ENCODE data around the gene RAD51D. TPM values are rescaled to one million over a fixed set of nuclear protein-coding genes. Genes with fewer than 3 reads are reported as not detected.

Gene RAD51D
- total RNA-seq, 1 donor from 2014 or later: 22.9 TPM

DNA sequence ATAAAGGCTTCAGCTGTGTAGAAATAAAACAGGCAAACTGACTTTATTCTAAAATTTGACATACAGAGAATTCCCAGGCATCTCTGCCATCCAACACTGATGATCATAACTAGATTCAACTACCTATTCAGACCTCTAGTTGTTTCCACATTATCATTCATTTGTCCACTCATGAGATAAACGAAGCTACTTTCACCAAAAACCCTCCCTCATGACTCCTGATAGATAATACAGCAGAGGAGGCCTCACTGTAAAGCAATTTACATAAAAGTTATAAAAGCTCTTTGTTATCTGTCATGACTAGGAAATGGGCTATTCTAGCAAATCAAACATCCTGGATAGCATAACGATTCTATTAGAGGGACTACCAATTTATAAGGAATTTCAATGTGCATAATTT, 36.6 kb downstream of the RAD51D start:
- Mint-ChIP-seq H3K4me3 (no peak overlapping the region), H3K36me3 (ENCODE audit: low read depth) (peaks cover 4% of the 10 kb centered on the region), H3K4me1 (peaks cover 51% of the 10 kb centered on the region), H3K27me3 (no peaks in the 10 kb centered on the region), H3K27ac (no peak overlapping the region), H3K9me3 (no peaks in the 10 kb centered on the region)
- ATAC-seq (ENCODE audit: low read depth) (no peak), DNase-seq (no peak)
- intact Hi-C loops (cut with micrococcal nuclease): no loop called here
- CTCF ChIA-PET: interaction anchor here (1.6 to 1.7 kb wide), 2 partner anchors 37 to 84 kb away, joined by 3 to 4 read pairs; partner anchors contain the start of gene RAD51D
- POLR2A ChIA-PET: interaction anchor here (0.6 kb wide), 1 partner anchor 51 kb away, joined by 4 read pairs; no protein-coding TSS in a partner anchor
- TF ChIP-seq, protein P1, sequence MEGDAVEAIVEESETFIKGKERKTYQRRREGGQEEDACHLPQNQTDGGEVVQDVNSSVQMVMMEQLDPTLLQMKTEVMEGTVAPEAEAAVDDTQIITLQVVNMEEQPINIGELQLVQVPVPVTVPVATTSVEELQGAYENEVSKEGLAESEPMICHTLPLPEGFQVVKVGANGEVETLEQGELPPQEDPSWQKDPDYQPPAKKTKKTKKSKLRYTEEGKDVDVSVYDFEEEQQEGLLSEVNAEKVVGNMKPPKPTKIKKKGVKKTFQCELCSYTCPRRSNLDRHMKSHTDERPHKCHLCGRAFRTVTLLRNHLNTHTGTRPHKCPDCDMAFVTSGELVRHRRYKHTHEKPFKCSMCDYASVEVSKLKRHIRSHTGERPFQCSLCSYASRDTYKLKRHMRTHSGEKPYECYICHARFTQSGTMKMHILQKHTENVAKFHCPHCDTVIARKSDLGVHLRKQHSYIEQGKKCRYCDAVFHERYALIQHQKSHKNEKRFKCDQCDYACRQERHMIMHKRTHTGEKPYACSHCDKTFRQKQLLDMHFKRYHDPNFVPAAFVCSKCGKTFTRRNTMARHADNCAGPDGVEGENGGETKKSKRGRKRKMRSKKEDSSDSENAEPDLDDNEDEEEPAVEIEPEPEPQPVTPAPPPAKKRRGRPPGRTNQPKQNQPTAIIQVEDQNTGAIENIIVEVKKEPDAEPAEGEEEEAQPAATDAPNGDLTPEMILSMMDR (IDR thresholded peaks at IDR 0.05): no peak

DNA sequence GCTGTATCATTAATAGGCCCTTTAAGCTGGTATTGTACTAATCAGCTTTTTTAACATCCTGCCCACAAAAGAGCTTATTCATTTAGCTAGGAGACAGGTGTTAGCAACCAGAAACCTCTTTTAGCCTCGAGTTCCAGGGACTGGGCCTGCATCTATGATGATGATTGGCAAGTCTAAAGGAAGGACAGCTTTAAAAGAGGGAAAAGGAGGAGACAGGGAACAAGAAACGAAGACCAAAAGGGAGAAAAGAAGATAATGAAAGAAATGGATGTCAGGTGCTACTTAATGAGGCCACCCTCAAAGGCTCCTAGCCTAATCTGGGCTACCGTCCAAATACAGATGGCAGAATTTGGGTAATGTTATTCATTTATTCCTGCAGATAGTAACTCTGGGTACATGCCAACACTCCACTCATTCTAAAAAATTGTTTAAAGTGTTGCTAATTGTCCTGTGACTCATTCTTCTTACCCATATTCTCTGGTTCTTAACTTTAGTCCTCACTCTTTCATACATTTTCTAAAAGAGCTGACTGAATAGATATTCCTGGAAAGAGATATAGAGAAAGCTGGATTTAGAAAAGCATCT, 37.5 kb downstream of the RAD51D start:
- ChIA-PET CTCF (interaction anchor here (0.7 to 1.7 kb wide), 3 partner anchors 36 to 83 kb away, joined by 3 to 5 read pairs (median 4); partner anchors contain the start of gene RAD51D), POLR2A (interaction anchor here (0.6 kb wide), 1 partner anchor 16 kb away, joined by 3 read pairs; no protein-coding TSS in a partner anchor)
- Mint-ChIP-seq H3K27me3 (no peaks in the 10 kb centered on the region), H3K9me3 (no peaks in the 10 kb centered on the region), H3K4me1 (peaks cover 45% of the 10 kb centered on the region), H3K4me3 (peak overlapping the region; percentile 11), H3K36me3 (ENCODE audit: low read depth) (peaks cover 7% of the 10 kb centered on the region), H3K27ac (no peak overlapping the region)
- ATAC-seq (ENCODE audit: low read depth): no peak
- TF ChIP-seq, protein P1 (IDR thresholded peaks at IDR 0.05): no peak
- DNase-seq: no peak
- intact Hi-C loops (cut with micrococcal nuclease): no loop called here

DNA sequence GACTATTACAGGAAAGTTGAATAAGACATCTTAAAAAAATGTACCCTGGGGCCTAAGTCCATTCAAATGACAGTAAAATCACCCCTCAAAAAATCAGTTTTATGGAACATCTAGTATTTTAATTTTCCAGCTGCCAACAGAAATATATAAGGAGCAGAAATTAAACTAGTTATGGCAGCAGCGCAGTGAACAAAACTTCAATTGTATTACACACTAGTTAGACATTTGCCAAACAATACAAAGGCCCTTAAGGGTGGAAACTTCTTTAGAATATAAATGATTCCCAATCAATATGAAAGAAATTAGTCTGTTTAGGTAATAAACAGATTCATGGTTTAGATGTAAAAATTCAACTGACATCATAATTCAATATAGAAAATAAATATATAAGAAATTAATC, 38.0 kb downstream of the RAD51D start:
- DNase-seq (no peak), ATAC-seq (ENCODE audit: low read depth) (no peak)
- TF ChIP-seq, protein P1 (IDR thresholded peaks at IDR 0.05): no peak
- POLR2A ChIA-PET: no interaction called here
- intact Hi-C loops (cut with micrococcal nuclease): no loop called here
- Mint-ChIP-seq H3K9me3 (no peaks in the 10 kb centered on the region), H3K4me3 (no peak overlapping the region), H3K4me1 (peaks cover 41% of the 10 kb centered on the region), H3K27me3 (no peaks in the 10 kb centered on the region), H3K36me3 (ENCODE audit: low read depth) (peaks cover 7% of the 10 kb centered on the region), H3K27ac (no peak overlapping the region)
- CTCF ChIA-PET: interaction anchor here (0.7 to 1.6 kb wide), 2 partner anchors 37 to 83 kb away, joined by 3 to 5 read pairs; no protein-coding TSS in a partner anchor

DNA sequence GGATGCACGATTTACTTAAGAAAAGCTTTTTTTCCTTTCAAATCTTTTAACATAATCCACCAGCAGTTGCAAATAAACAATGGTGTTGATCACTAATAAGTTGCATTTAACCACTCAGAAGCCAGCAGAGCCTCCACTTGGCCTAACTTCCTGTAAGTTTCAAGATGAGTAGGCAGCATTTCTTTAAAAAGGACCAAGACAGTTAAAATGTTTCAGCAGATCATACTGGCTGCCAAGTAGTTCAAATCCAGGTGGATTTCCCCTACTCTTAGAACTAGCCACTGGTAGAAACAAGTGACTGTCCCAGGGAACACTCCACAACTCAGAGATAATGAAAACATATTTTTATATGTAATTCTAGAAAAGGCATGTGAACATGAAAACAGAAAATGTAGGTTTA, 39.1 kb downstream of the RAD51D start:
- H3K27ac Mint-ChIP-seq: peak overlapping the region; percentile 46
- no peaks in the 10 kb centered on the region for H3K27me3 Mint-ChIP-seq
- no peak overlapping the region for H3K4me3 Mint-ChIP-seq
- no peaks in the 10 kb centered on the region for H3K9me3 Mint-ChIP-seq
- H3K36me3 Mint-ChIP-seq (ENCODE audit: low read depth): peaks cover 7% of the 10 kb centered on the region
- ChIA-PET POLR2A (interaction anchor here (0.6 to 2.2 kb wide), 2 partner anchors 13 to 17 kb away, joined by 6 to 7 read pairs; partner anchors contain the start of gene RFFL), CTCF (no interaction called here)
- H3K4me1 Mint-ChIP-seq: peaks cover 38% of the 10 kb centered on the region
- TF ChIP-seq, protein P1 (IDR thresholded peaks at IDR 0.05): no peak
- intact Hi-C loops (cut with micrococcal nuclease): no loop called here
- ATAC-seq (ENCODE audit: low read depth) (peak; percentile 64), DNase-seq (no peak)

DNA sequence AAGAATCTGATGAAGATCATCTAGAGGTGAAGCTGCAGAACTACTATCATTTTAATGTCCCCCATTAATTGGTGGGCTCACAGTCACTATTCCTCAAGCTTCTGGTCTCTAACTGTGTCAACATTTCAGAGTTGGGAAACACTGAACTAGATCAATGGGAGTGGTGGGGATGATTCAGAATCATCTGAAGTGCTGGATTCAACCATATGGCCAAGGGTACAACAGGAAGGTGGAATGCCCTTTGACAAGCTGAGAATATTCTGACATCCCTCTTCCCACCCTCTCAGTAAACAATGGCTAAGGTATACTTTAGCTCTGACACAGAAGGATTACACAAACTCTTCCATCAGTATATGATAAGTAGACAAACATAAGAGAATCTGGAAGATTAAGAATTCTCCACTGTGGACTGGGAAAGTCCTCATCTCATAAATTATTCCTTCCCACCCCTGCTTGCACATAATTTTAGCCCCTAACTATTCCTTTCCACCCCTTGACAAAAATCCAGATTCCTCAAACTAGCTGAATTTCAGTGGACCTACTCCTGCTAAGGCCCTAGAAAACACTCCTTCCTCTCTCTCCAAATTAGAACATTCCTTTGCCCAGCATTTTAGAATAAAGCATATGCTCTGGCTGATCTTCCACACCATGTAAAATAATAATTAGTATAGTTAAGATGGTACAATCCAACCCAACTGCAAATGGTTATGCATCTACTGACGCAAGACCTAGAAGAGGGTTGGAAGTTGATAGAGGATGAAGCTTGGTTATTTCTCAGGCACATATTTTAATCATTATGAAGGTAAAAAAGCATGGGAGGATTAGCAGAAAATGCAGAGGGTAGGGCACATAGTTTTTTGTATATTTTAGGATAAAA, 39.9 kb downstream of the RAD51D start:
- TF ChIP-seq, protein P1 (IDR thresholded peaks at IDR 0.05): no peak
- Mint-ChIP-seq H3K4me3 (no peak overlapping the region), H3K27ac (no peak overlapping the region), H3K36me3 (ENCODE audit: low read depth) (peaks cover 5% of the 10 kb centered on the region), H3K27me3 (no peaks in the 10 kb centered on the region), H3K4me1 (peaks cover 43% of the 10 kb centered on the region), H3K9me3 (no peaks in the 10 kb centered on the region)
- ATAC-seq (ENCODE audit: low read depth) (no peak), DNase-seq (no peak)
- intact Hi-C loops (cut with micrococcal nuclease): no loop called here
- ChIA-PET POLR2A (interaction anchor here (0.6 to 2.2 kb wide), 2 partner anchors 13 to 16 kb away, joined by 6 to 7 read pairs; partner anchors contain the start of gene RFFL), CTCF (no interaction called here)

Measured in activated B cell treated with CpG ODN at 0.5 μM for 24 hours (primary cell).